Activated T-cell treated with anti-CD3 and anti-CD28 coated beads, Interleukin-2, amount 50 U/mL, for 24 hours (primary cell): Measurements from ENCODE around the gene FAAH2.
"Not testable (repeated sequence)": the region's sequence is repeated elsewhere in the genome, so short reads cannot be mapped to it uniquely, and the experiment has no call there.

Experiments used
- DNase-seq: peaks from one replicate; pipeline ENCODE4 v3.0.0-alpha.2; 2020
- H3K27ac Mint-ChIP-seq: 2 replicates; pipeline ENCODE4 v1.8.0; 2020; ENCODE audit warnings: mild to moderate bottlenecking, mixed read lengths
- H3K27me3 Mint-ChIP-seq: 2 replicates; pipeline ENCODE4 v1.8.0; 2020; ENCODE audit warnings: mixed read lengths
- H3K36me3 Mint-ChIP-seq: 2 replicates; pipeline ENCODE4 v1.8.0; 2020; ENCODE audit warnings: low read depth, mixed read lengths
- H3K4me1 Mint-ChIP-seq: 2 replicates; pipeline ENCODE4 v1.8.0; 2020; ENCODE audit warnings: low read depth, mixed read lengths
- H3K4me3 Mint-ChIP-seq: 2 replicates; pipeline ENCODE4 v1.8.0; 2020; ENCODE audit warnings: mild to moderate bottlenecking, moderate library complexity, mixed read lengths
- H3K9me3 Mint-ChIP-seq: 2 replicates; pipeline ENCODE4 v1.8.0; 2020; ENCODE audit warnings: mixed read lengths

The FAAH2 gene

GRCh38 chrX:57286507-57287251, at the start of gene FAAH2:
Gene FAAH2 (plus strand): TSS chrX:57286706. CDS start chrX:57286826, 120 bp downstream.
- DNase-seq = peak; percentile 65
- peaks cover 54% of the 10 kb centered on the region for H3K4me1 Mint-ChIP-seq
- peaks cover 53% of the 10 kb centered on the region for H3K27me3 Mint-ChIP-seq
- peak within 1 kb of the TSS; percentile 90 for H3K27ac Mint-ChIP-seq
- peak within 1 kb of the TSS; percentile 82 for H3K4me3 Mint-ChIP-seq
- no peaks in the 10 kb centered on the region for H3K9me3 Mint-ChIP-seq
- no peaks in the 10 kb centered on the region for H3K36me3 Mint-ChIP-seq

- Mint-ChIP-seq H3K27ac (no peak overlapping the region), H3K27me3 (peaks cover 62% of the 10 kb centered on the region), H3K36me3 (peaks cover 8% of the 10 kb centered on the region), H3K4me3 (no peak overlapping the region), H3K9me3 (peaks cover 7% of the 10 kb centered on the region), H3K4me1 (no peaks in the 10 kb centered on the region)
- no peak for DNase-seq
These were observed 44.5 kb upstream of the FAAH2 start for GRCh38 chrX:57241967-57242366.

GRCh38 chrX:57251965-57252364, 34.5 kb upstream of the FAAH2 start:
- DNase-seq = no peak
- Mint-ChIP-seq H3K4me1 (no peaks in the 10 kb centered on the region), H3K4me3 (no peak overlapping the region), H3K27me3 (peaks cover 72% of the 10 kb centered on the region), H3K36me3 (no peaks in the 10 kb centered on the region), H3K9me3 (peaks cover 7% of the 10 kb centered on the region), H3K27ac (no peak overlapping the region)

- Mint-ChIP-seq H3K27me3 (peaks cover 49% of the 10 kb centered on the region), H3K9me3 (peaks cover 6% of the 10 kb centered on the region), H3K4me1 (no peaks in the 10 kb centered on the region), H3K27ac (no peak overlapping the region), H3K36me3 (no peaks in the 10 kb centered on the region), H3K4me3 (no peak overlapping the region)
- DNase-seq = no peak
These were observed 21.4 kb upstream of the FAAH2 start for GRCh38 chrX:57265126-57265525.

GRCh38 chrX:57266275-57266674, 20.2 kb upstream of the FAAH2 start:
- no peaks in the 10 kb centered on the region for H3K36me3 Mint-ChIP-seq
- H3K27me3 Mint-ChIP-seq = peaks cover 52% of the 10 kb centered on the region
- no peaks in the 10 kb centered on the region for H3K4me1 Mint-ChIP-seq
- H3K27ac Mint-ChIP-seq = no peak overlapping the region
- no peak for DNase-seq
- H3K4me3 Mint-ChIP-seq = no peak overlapping the region
- peaks cover 6% of the 10 kb centered on the region for H3K9me3 Mint-ChIP-seq

GRCh38 chrX:57266871-57267270, 19.6 kb upstream of the FAAH2 start:
- no peak overlapping the region for H3K4me3 Mint-ChIP-seq
- DNase-seq = no peak
- H3K36me3 Mint-ChIP-seq = no peaks in the 10 kb centered on the region
- H3K9me3 Mint-ChIP-seq = peaks cover 6% of the 10 kb centered on the region
- H3K4me1 Mint-ChIP-seq = no peaks in the 10 kb centered on the region
- H3K27me3 Mint-ChIP-seq = peaks cover 52% of the 10 kb centered on the region
- no peak overlapping the region for H3K27ac Mint-ChIP-seq

GRCh38 chrX:57267308-57267707, 19.2 kb upstream of the FAAH2 start:
- Mint-ChIP-seq H3K27ac (no peak overlapping the region), H3K4me1 (no peaks in the 10 kb centered on the region), H3K9me3 (peaks cover 6% of the 10 kb centered on the region), H3K4me3 (no peak overlapping the region), H3K27me3 (peaks cover 52% of the 10 kb centered on the region), H3K36me3 (no peaks in the 10 kb centered on the region)
- DNase-seq = no peak

- H3K4me1 Mint-ChIP-seq = no peaks in the 10 kb centered on the region
- no peak overlapping the region for H3K4me3 Mint-ChIP-seq
These were observed 15.5 kb upstream of the FAAH2 start for GRCh38 chrX:57270980-57271379.

GRCh38 chrX:57282568-57282967, 3.9 kb upstream of the FAAH2 start:
- Mint-ChIP-seq H3K36me3 (no peaks in the 10 kb centered on the region), H3K9me3 (no peaks in the 10 kb centered on the region), H3K27me3 (peaks cover 50% of the 10 kb centered on the region), H3K4me3 (no peak overlapping the region), H3K4me1 (peaks cover 30% of the 10 kb centered on the region), H3K27ac (no peak overlapping the region)
- DNase-seq = no peak

More at GRCh38 chrX:57270980-57271379, 15.5 kb upstream of the FAAH2 start:
- no peak for DNase-seq
- Mint-ChIP-seq H3K27me3 (peaks cover 53% of the 10 kb centered on the region), H3K9me3 (peaks cover 6% of the 10 kb centered on the region), H3K36me3 (no peaks in the 10 kb centered on the region), H3K27ac (no peak overlapping the region)

GRCh38 chrX:57285001-57285400, 1.5 kb upstream of the FAAH2 start:
- peaks cover 45% of the 10 kb centered on the region for H3K4me1 Mint-ChIP-seq
- no peak overlapping the region for H3K4me3 Mint-ChIP-seq
- peaks cover 43% of the 10 kb centered on the region for H3K27me3 Mint-ChIP-seq
- H3K27ac Mint-ChIP-seq = no peak overlapping the region
- DNase-seq = no peak
- no peaks in the 10 kb centered on the region for H3K9me3 Mint-ChIP-seq
- H3K36me3 Mint-ChIP-seq = no peaks in the 10 kb centered on the region

GRCh38 chrX:57289089-57289488, 2.6 kb downstream of the FAAH2 start:
- H3K4me3 Mint-ChIP-seq = peak overlapping the region; percentile 43
- peaks cover 53% of the 10 kb centered on the region for H3K4me1 Mint-ChIP-seq
- H3K36me3 Mint-ChIP-seq = peaks cover 14% of the 10 kb centered on the region
- peak overlapping the region; percentile 20 for H3K27ac Mint-ChIP-seq
- H3K9me3 Mint-ChIP-seq = no peaks in the 10 kb centered on the region
- peaks cover 46% of the 10 kb centered on the region for H3K27me3 Mint-ChIP-seq
- DNase-seq = no peak

- Mint-ChIP-seq H3K36me3 (peaks cover 37% of the 10 kb centered on the region), H3K27me3 (peaks cover 56% of the 10 kb centered on the region), H3K4me1 (peaks cover 27% of the 10 kb centered on the region), H3K9me3 (peaks cover under 1% of the 10 kb centered on the region), H3K4me3 (no peak overlapping the region), H3K27ac (no peak overlapping the region)
- DNase-seq = no peak
These were observed 8.5 kb downstream of the FAAH2 start for GRCh38 chrX:57294961-57295360.

- H3K27ac Mint-ChIP-seq, H3K4me3 Mint-ChIP-seq, DNase-seq, H3K9me3 Mint-ChIP-seq: not testable (repeated sequence)
- H3K27me3 Mint-ChIP-seq = peaks cover 55% of the 10 kb centered on the region
- peaks cover 24% of the 10 kb centered on the region for H3K4me1 Mint-ChIP-seq
- H3K36me3 Mint-ChIP-seq = peaks cover 37% of the 10 kb centered on the region
These were observed 9.2 kb downstream of the FAAH2 start for GRCh38 chrX:57295679-57296078.

- Mint-ChIP-seq H3K36me3 (peaks cover 49% of the 10 kb centered on the region), H3K4me1 (peaks cover 8% of the 10 kb centered on the region), H3K27me3 (peaks cover 44% of the 10 kb centered on the region), H3K27ac (no peak overlapping the region), H3K9me3 (peaks cover 7% of the 10 kb centered on the region), H3K4me3 (no peak overlapping the region)
- DNase-seq = no peak
These were observed 27.2 kb downstream of the FAAH2 start for GRCh38 chrX:57313583-57314215.

GRCh38 chrX:57329008-57329407, 42.5 kb downstream of the FAAH2 start:
- H3K27me3 Mint-ChIP-seq = peaks cover 65% of the 10 kb centered on the region
- peaks cover 17% of the 10 kb centered on the region for H3K9me3 Mint-ChIP-seq
- no peak overlapping the region for H3K27ac Mint-ChIP-seq
- H3K4me3 Mint-ChIP-seq = no peak overlapping the region
- H3K4me1 Mint-ChIP-seq = no peaks in the 10 kb centered on the region
- DNase-seq = no peak
- peaks cover 51% of the 10 kb centered on the region for H3K36me3 Mint-ChIP-seq
